HL-60 (cell line): ENCODE data around the gene CTNNBIP1.

Source experiments
- CTCF ChIP-seq: IDR thresholded peaks from one replicate; pipeline ENCODE4 v1.5.1; 2011; ENCODE audit warnings: low read length, control low read depth, inconsistent platforms; ENCODE audit not compliant: insufficient read depth
- GABPA ChIP-seq: IDR thresholded peaks from 2 replicates; pipeline ENCODE4 v1.6.1; 2012; ENCODE audit warnings: low read depth
- POLR2AphosphoS5 ChIP-seq: IDR thresholded peaks from 2 replicates; pipeline ENCODE4 v1.6.1; 2012; ENCODE audit warnings: low read depth
- REST ChIP-seq: IDR thresholded peaks from 2 replicates; pipeline ENCODE4 v1.6.1; 2012; ENCODE audit warnings: low read depth; ENCODE audit not compliant: insufficient replicate concordance
- SPI1 ChIP-seq: IDR thresholded peaks from 2 replicates; pipeline ENCODE4 v1.6.1; 2012; ENCODE audit warnings: low read depth, mild to moderate bottlenecking, borderline replicate concordance

GRCh38 chr1:9840176-9840575, 69.9 kb downstream of the CTNNBIP1 start:
- TF ChIP-seq REST (no peak), CTCF (no peak), POLR2AphosphoS5 (no peak), GABPA (no peak), SPI1 (no peak)
